Activated T-cell treated with anti-CD3 and anti-CD28 coated beads, Interleukin-2, amount 50 U/mL, for 1 hour (primary cell): ENCODE results near the gene UROC1.
"Not testable (repeated sequence)": the region's sequence is repeated elsewhere in the genome, so short reads cannot be mapped to it uniquely, and the experiment has no call there.

ENCODE experiments used
- DNase-seq: peaks from one replicate; pipeline ENCODE4 v3.0.0-alpha.2; 2020

Gene UROC1

DNA sequence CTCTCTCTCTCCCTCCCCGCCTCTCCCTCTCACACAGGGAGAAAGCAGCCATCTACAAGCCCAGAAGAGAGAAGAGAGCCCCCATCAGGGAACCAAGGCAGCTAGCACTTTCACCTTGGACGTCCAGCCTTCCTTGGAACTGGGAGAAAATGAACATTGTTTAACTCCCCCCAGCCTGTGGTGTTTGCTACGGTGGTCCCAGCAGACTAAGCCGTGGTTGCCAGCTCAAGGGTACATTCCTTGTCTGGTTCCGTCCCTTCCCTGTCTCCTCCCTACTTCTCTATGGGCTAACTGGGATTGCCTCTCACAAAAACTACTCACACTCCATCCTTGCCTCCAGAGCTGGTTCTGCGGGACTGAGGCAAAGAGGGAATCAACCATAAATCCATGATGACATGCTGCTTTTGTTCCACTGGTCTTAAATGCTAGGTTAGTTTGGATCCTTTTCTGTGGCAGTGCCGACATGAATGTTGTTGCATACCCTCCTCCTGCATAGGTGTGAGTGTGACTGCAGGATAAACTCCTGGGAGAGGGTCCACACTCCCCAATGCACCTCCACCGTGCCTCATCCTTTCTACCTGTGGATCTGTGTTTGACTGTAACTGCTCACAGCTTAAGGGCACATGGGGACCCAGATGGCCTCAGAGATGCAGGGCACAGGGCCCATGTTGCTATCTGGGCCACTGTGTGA lies 29.1 kb upstream of the UROC1 start:
- peak; percentile 0 for DNase-seq

DNA sequence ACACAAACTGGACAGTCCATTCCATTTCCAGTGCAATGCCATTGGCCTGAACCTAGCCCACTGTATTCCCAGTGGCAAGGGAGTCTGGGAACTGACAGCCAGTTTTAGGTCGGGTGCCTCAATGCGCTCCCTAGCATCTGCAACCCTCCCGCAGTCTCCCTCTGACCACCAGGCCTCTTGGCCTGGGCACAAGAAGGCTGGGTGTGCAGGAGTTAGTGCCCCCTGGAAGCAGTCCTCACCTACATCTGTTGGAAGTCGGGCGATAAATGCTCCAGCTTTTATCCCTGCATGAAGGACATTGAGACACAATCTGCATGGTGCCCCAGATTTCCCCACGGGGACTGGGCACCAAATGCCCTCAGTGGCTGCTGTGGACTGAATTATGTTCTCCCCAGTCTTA lies 28.4 kb upstream of the UROC1 start:
- no peak for DNase-seq

DNA sequence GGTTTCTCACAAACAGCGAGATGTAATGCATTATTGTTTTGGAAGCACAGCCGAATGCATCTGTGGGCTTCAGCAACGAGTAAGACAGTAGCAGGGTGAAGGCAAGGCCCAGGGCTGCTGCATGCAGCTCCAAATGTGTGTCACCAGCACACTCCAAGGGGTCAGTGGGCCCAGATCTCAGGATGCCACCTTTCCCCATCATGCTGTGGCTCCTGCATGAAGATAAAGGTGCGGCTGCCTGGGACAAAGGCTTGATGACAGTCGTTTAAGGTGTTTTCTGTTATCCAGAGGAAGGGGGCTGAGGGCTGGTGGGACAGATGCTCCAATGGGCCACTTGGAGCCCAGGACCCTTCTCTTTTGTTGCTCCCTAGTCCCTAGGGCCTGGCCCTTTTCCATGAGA lies 28.0 kb upstream of the UROC1 start:
- DNase-seq, result peak; percentile 2

DNA sequence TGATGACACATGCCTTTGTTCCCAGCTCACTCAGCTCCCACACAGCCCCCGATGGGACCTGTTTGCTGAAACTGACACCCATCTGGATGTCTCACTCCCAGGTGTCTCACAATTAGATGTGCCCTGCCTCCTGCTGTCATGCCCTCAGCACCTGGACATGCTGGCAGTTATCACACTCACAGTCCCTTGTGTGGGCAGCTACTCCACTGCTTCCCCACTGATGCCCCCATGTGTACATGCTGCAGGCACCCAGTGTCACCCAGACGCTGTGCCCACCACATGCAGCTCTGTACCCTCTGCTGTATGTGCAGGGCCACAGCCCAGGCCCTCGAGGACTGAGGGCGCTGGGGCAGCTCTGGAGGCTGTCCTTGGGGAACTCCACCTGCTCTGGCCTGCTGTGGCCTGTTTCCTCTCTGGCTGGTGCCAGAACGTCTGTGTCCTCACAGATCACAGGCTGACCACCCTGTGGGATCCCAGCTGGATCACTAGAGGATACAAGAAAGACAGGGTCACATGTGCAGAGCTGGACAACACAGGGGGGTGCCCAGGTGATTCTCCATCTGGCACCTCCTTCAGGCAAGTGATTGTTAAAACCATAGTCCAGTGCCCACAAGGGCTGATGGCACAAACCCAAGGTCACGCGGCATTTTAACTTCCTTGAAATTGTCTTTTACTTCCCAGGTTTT lies 27.2 kb upstream of the UROC1 start:
- no peak for DNase-seq

DNA sequence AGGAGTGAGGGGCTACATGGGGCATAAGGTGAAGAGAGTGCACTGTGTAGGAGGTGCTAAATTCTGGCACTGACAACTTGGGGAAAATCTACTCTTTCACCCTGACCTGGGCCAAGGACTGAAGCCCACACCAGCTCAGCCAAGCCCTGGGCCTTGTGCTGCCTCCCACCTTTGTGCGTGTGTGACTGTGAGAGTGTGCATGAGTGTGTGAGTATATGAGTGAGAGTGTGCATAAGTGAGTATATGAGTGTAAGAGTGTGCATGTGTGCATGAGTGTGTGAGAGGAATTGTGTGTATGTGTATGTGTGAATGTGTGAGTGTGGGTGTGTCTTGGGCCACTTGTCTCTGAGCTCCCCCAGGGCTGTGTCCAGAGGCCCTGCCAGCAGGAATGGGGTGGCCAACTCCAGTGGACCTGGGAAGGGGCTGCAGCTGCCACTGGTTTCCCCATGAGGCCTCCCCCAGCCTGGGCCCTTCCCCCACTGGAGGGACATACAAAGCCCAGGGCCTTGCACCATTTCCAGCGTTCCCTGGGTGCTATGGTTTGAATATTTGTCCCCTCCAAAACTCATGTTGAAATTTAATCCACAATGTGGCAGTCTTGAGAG lies 26.0 kb upstream of the UROC1 start:
- peak; percentile 3 for DNase-seq

DNA sequence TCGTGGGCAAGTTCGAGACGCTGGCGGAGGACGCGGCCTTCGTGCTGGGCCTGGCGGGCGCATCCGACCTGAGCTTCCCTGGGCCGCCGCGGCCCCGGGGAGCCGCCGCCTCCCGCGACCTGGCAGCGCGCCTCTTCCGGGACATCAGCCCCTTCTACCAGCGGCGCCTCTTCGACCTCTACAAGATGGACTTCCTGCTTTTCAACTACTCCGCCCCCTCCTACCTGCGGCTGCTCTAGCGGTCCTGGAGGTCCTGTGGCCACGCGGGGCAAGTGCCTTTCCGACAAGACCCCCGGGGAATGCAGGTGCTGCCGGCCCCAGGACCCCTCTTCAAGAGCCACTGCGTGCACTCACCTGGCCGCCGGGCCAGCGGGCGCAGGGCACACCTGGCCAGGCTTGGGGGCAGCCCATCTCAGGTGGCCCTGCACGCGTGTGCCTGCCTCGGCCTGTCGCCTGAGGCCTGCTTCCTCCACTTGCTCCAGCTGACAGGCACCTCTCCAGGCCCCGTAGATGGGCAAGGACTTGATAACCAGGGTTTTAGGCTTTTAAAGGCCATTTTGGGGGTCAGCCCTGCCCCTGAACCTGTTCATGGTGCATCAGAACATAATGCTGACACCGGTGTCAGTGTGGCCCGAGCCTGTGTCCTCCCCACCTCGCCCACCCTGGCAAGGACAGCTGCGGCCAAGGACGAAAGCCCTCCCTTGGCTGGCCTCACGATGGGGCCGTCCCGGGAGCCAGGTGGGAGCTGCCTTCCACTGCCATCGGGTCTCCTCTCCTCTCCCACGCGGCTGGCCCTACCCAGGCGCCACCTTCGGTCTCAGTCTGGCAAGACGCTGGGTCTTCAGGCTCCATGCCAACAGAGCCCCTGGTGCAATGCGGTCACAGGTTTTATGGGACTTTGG lies 25.0 kb upstream of the UROC1 start:
- DNase-seq, result peak; percentile 13

DNA sequence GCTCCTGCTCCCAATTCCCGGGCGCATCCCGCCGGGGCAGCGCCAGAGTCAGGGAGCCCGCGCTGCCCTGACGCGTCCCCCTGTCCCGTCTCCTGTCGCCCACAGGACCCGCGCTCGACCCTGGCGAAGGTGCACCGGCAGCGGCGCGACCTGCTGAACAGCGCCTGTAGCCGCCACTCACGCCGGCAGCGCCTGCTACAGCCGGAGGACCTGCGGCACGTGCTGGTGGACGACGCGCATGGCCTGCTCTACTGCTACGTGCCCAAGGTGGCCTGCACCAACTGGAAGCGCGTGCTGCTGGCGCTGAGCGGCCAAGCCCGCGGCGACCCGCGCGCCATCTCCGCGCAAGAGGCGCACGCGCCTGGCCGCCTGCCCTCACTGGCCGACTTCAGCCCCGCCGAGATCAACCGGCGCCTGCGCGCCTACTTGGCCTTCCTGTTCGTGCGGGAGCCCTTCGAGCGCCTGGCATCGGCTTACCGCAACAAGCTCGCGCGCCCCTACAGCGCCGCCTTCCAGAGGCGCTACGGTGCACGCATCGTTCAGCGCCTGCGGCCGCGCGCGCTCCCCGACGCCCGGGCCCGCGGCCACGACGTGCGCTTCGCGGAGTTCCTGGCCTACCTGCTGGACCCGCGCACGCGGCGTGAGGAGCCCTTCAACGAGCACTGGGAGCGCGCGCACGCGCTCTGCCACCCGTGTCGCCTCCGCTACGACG lies 24.2 kb upstream of the UROC1 start:
- DNase-seq, result peak; percentile 7

DNA sequence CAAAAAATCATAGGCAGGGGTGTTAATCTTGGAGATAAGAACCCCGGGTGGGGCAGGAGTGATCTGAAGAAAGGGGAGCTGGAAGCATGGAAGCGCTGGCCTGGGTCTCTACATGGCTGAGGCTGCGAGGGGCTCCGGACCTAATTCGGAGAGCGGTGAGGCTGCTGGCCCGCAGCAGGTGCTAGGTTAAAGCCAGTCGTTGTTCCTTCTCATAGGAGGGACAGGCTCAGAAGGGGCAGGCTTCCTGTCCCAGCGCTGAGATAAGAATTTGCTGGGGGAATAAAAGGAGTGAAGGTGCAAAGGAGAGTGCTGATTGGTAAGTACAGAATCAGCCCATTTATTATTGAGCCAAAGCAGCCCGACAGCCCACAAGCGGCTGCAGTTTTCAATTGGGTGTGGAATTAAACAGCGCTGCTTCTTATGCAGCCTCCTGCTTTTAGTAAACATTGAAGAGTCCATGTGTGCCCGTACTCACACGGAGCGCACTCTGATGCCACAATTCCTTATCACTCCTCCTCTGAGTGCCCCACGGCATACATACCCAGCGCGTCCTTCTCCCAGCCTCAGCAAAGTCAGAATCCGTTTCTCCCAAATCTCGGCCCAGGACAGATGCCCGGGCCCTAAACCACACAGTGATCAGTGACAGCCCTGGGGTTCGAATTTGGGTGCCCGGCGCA lies 23.5 kb upstream of the UROC1 start:
- DNase-seq, result peak; percentile 3

DNA sequence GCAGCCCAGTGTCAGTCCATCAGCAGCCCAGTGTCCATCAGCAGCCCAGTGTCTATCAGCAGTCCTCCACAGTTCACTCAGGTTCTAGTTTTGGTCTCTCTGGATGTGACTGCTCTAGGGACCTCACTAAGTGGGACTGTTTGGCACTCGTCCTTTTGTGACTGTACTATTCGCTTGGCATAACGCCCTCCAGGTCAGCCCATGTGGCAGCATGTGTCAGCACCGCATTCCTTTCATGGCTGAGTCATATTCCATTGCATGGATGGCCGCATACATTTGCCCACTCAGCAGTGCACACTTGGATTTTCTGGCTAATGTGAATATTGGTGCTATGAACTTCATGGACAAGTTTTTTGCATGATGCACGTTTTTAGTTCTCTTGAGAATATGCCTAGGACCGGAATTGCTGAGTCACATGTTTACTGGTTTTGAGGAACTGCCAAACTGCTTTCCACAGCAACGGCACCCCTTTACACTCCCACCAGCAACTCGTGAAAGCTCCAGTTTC lies 22.8 kb upstream of the UROC1 start:
- DNase-seq, result no peak

DNA sequence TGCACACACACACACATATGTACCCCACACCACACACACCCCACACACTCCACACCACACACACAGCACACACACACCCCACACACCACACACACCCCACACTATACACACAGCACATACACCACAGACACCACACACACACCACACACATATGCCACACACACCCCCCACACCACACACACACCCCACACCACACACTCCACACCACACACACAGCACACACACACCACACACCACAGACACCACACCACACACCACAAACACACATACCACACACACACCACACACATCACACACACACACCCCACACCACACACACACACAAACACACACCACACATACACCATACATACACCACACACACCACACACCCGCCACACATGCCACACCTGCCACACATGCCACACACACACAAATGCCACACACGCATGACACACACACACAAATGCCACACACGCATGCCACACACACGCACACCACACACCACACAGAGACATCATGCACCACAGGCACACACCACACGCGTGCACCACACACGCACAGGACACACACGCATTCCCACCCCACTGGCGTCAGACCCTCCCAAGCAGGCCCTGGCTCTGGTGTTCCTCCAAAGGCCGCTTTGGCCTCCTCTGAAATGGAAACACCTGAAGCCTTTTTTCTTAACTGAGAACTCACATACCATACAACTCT lies 22.1 kb upstream of the UROC1 start:
- DNase-seq, result no peak

DNA sequence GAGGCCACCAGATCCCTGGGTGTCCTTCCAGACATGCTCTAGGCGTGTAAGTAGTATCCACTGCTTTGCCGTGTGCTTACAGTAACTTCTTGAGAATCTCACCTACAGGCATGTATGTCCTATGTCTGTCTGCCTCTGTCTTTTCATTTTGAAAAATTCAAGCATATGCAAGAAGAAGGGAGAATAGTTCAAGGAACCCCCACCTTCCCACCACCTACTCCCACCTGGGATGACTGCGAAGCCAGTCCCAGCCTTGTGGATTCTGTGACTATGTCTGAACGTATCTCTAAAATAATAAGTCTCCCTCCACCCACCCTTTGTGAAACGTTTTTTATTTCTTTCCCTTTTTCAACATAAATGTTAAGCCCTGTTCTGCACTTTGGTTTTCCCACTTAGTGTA lies 21.4 kb upstream of the UROC1 start:
- DNase-seq, result no peak

DNA sequence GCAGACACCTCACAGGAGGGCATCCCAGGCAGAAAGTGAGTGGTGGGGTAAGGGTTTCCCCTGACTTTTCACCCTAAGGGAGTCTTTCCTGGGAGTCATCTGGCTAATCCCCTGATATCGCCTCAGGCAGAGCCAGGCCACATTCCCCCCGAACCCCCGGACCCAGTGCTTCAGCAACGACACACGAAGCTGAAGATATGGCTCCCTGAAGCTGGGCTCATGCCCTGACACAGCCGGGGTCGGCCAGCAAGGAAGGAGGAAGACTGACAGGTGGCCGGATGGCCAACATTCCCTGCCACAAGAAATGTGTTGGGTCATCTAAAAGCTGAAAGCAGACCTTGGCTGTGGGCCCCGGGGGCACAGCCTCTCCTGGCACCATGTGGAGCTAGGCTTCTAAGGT lies 20.7 kb upstream of the UROC1 start:
- no peak for DNase-seq

DNA sequence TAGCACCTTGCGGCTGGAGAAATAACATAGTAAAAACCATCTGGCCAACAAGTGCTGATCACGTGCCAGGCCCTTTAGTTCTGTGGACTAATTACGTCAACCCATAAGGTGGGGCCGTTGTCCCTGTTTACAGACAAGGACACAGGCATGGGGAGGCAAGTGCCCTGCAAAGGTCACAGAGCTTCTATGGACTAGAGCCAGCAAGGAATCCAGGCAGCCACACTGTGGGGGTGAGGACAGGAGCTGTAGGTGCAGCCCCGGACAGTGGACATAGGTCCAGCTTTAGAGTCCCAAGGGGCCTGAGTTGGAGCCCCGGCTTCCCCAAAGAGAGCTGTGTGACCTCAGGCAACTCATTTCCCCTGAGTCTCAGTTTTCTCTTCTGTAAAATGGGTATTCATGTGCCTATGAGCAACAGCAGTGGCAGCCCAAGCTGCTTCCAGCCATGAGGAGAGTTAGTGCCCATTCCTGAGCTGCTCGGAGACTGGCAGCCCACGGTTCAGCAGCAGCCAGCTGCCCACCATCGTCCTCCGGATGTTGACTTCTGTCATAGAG lies 20.2 kb upstream of the UROC1 start:
- DNase-seq, result no peak

DNA sequence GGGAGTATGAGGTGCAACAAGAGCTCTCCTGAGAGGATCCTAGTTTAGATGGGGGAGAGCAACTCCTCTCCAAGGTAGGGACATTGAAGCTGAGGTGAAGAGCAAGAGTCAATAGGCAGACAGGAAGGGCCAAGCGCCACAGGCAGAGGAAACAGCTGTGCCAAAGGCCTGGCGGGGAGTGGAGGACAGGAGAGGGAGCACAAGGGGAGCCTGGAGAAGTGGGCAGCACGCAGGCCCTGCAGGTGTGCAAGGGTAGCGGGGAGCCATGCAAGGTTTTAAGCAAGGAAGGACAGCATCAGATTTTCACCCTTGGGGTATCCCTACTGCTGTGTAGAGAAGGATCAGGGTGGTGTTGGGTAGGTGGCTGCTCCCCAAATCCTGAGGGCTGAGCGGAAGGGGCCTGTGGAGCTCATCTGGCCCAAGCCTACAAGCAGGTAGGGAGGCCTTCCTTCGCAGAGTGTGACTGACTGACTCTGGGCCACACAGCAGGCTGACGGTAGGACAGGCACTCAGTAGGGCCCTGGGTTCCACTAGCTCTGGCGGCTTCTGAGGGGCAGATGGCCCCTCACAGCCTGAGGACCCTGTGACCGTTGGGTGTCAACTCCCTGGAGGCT lies 19.6 kb upstream of the UROC1 start:
- DNase-seq, result no peak

DNA sequence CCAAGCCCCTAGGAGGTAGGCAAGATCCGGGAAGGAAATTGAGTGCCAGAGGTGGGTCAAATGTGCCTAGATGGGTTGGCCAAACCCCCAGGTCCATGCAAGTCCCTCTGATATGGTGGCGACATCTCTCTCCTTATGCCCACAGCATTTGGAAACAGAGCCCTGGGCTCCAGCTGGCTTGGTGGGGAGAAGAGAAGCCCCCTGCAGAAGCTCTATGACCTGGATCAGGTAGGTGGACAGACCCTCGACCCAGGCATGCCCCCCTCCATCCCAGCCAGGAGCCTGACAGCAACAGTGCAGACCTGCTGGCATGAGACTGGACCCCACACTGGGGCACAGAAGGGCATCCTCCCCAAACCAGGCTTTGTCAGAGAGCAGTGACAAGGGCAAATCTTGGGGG lies 18.6 kb upstream of the UROC1 start:
- no peak for DNase-seq

DNA sequence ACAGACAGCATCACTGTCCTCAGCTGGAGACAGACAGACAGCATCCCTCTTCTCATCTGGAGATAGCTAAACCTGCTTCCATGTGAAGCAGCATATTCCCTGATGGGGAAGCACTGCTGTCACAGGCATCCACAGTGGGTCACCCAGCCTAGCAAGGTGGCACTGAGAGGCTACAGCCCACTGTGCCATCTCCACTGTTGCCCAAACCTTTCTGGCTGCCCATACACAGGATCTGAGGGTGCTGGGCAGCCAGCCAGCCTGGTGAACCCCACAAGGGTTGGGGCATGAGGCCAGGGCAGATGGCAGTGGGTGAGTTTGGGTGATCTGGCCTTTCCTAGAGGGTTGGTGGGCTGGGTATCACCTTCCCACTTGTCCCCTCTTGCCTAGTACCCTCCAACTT lies 18.1 kb upstream of the UROC1 start:
- DNase-seq, result no peak

DNA sequence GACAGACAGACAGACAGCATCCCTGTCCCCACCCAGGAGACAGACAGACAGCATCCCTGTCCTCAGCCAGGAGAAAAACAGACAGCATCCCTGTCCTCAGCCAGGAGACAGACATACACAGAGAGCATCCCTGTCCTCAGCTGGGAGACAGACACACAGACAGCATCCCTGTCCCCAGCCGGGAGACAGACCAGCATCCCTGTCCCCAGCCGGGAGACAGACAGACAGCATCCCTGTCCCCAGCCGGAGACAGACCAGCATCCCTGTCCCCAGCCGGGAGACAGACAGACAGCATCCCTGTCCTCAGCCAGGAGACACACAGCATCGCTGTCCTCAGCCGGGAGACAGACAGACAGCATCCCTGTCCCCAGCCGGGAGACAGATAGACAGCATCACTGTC lies 17.1 kb upstream of the UROC1 start:
- DNase-seq, result not testable (repeated sequence)

DNA sequence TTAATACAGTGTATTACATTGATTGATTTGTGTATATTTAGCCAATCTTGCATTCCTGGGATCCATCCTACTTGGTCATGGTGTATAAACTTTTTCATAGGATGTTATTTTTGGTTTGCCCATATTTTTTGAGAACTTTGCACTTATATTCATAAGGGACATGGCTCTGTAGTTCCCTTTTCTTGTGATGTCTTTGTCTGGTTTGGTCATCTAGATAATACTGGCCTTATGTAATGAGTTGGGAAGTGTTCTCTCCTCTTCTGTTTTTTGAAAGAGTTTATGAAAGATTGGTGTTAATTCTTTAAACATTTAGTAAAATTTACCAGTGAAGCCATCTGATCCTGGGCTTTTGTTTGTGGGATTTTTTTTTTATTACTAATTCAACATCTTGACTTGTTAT lies 15.9 kb upstream of the UROC1 start:
- no peak for DNase-seq

DNA sequence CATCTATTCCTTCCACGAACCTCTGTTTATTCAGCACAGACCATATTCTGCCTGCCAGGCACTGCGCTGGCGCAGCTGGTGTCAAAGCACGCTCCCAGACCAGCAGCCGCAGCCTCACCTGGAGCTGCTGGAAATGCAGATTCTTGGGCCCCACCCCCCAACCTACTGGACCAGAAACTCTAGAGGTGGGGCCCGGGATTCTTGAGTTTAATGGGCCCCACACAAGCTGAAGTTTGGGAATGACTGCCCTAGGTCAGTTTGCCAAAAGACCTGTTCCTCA lies 13.4 kb upstream of the UROC1 start:
- no peak for DNase-seq

DNA sequence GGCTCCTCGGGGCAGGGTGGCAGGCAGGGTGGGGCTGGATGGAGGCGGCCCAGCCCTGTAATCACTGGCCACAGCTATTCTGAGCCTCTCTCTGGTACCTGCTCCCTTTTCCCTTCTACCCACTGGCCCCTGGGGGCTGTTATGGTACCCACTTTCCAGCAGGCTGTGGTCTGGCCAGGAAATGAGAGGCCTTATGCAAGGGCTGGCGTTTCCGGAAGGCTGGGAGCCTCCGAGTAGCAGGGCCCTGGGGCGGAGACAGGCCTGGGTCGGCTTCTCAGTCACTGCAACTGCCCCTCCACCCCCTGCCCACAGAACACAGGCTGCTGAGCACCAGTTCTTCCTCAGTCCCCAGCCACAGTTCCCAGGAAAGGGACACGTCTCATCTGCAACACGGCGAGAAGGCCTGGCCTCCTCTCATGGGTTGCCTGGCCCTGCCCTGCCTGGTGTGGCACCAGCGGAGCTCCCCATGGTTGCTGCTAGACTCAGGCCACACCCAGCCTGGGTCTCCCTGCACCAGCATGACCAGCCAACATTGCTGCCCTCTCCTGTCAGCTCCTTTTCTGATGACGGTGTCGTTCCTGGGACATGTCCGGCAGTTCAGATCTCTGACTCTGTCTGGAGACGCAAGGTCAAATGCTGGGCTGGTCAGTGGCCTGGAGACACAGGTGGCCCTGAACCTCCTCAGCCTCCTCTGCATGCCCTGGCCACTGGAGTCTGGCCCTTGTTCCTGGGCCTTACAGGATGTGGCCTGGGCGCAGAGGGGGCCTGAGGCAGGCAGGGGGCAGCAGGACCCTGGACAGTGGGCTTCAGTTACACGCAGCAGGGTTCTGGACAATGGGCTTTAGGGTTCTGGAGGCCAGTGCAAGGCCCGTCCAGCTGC lies 12.8 kb upstream of the UROC1 start:
- DNase-seq, result no peak
